DOHH2 (cell line): Measurements from ENCODE around the gene GALNT14.

ENCODE experiments used
- EZH2phosphoT487 ChIP-seq: fragments of 200-600 bp; sonication (generic); IDR thresholded peaks from 2 replicates; pipeline ENCODE4 v1.6.1; 2017; ENCODE audit warnings: borderline replicate concordance, mild to moderate bottlenecking, antibody characterized with exemption, low read length, moderate library complexity, mixed read lengths
- TF ChIP-seq, protein P1 (sequence below): fragments of 200-600 bp; sonication (generic); IDR thresholded peaks from one replicate; pipeline ENCODE4 v1.5.1; 2014; ENCODE audit warnings: antibody characterized with exemption, mild to moderate bottlenecking, low read depth, low read length; ENCODE audit not compliant: poor library complexity, severe bottlenecking

DNA sequence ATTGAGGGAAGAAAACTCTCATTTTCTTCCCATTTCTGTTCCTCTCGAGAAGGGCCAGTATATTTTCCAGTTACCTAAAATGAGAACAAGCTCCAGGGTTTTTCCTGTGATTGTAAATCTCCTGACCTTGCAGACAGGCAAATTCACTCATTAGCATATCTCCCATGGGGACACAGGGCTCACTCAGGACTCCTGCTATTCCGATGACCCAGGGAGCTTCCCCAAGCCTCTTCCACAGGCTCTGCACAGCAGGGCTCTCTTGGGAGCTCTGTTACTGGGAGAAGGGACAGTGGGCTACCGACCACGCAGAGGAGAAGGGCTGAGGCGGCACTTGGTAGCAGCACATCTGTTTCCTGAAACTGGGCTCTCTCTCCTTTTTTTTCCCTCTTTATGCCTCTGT lies 195.8 kb downstream of the GALNT14 start:
- TF ChIP-seq, protein P1, sequence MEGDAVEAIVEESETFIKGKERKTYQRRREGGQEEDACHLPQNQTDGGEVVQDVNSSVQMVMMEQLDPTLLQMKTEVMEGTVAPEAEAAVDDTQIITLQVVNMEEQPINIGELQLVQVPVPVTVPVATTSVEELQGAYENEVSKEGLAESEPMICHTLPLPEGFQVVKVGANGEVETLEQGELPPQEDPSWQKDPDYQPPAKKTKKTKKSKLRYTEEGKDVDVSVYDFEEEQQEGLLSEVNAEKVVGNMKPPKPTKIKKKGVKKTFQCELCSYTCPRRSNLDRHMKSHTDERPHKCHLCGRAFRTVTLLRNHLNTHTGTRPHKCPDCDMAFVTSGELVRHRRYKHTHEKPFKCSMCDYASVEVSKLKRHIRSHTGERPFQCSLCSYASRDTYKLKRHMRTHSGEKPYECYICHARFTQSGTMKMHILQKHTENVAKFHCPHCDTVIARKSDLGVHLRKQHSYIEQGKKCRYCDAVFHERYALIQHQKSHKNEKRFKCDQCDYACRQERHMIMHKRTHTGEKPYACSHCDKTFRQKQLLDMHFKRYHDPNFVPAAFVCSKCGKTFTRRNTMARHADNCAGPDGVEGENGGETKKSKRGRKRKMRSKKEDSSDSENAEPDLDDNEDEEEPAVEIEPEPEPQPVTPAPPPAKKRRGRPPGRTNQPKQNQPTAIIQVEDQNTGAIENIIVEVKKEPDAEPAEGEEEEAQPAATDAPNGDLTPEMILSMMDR: no peak
- TF ChIP-seq EZH2phosphoT487: no peak
